PC-3 (cell line): ENCODE data around the gene MLLT3. TPM values are rescaled to one million over a fixed set of nuclear protein-coding genes. Genes with fewer than 3 reads are reported as not detected.

Experiments
- ATAC-seq: fragments of 200-7000 bp; cut with Tn5 transposase; 2 replicates; pipeline ENCODE4 v1.9.1; 2020; ENCODE audit warnings: mild to moderate bottlenecking, moderate library complexity
- BruUV-seq: library from RNA; stranded (reverse); fragments of 400-500 nt; replicated peaks from 2 replicates; lab custom pipeline; 2021; lab: Mats Ljungman, UMichigan
- CTCF ChIA-PET: fragments of 300-600 bp; sonication (Branson Sonifier 250); formaldehyde crosslinking; loops from one replicate; lab custom pipeline; 2022; ENCODE audit warnings: antibody characterized with exemption; lab: Charles Lee
- POLR2A ChIA-PET: fragments of 300-600 bp; sonication (Branson Sonifier 250); formaldehyde crosslinking; loops from one replicate; lab custom pipeline; 2022; ENCODE audit warnings: antibody characterized with exemption; ENCODE audit not compliant: unreplicated experiment; lab: Charles Lee
- DNase-seq: peaks from one replicate; pipeline ENCODE4 v3.0.0-alpha.2; 2015
- H2AFZ ChIP-seq: fragments of 300-600 bp; sonication (generic); 2 replicates; pipeline ENCODE4 v1.6.0; 2016; ENCODE audit warnings: antibody characterized with exemption, low read length
- H3F3A ChIP-seq: fragments of 300-600 bp; sonication (generic); one replicate; pipeline ENCODE4 v1.6.0; 2017; ENCODE audit warnings: antibody characterized with exemption, low read length, control low read depth, mild to moderate bottlenecking; ENCODE audit not compliant: unreplicated experiment
- H3K27ac ChIP-seq: fragments of 300-600 bp; sonication (generic); 2 replicates; pipeline ENCODE4 v1.5.1; 2016; ENCODE audit warnings: mild to moderate bottlenecking, low read length
- H3K27me3 ChIP-seq: fragments of 300-600 bp; sonication (generic); 2 replicates; pipeline ENCODE4 v1.6.1; 2016; ENCODE audit warnings: low read length, mixed read lengths
- H3K36me3 ChIP-seq: fragments of 300-600 bp; sonication (generic); 2 replicates; pipeline ENCODE4 v1.6.1; 2016; ENCODE audit warnings: low read depth, mixed run types, low read length, mixed read lengths
- H3K4me1 ChIP-seq: fragments of 300-600 bp; sonication (generic); 2 replicates; pipeline ENCODE4 v1.5.1; 2016; ENCODE audit warnings: low read length; ENCODE audit not compliant: insufficient read depth
- H3K4me2 ChIP-seq: fragments of 300-600 bp; sonication (generic); 2 replicates; pipeline ENCODE4 v1.6.0; 2016; ENCODE audit warnings: low read length
- H3K4me3 ChIP-seq: fragments of 300-600 bp; sonication (generic); 2 replicates; pipeline ENCODE4 v1.5.1; 2016; ENCODE audit warnings: mild to moderate bottlenecking, low read length, mixed read lengths
- H3K79me2 ChIP-seq: fragments of 300-600 bp; sonication (generic); 2 replicates; pipeline ENCODE4 v1.6.1; 2017; ENCODE audit warnings: low read length, mixed read lengths
- H3K9ac ChIP-seq: fragments of 300-600 bp; sonication (generic); 2 replicates; pipeline ENCODE4 v1.6.0; 2016; ENCODE audit warnings: mild to moderate bottlenecking, low read length
- H3K9me2 ChIP-seq: fragments of 300-600 bp; sonication (generic); replicated peaks from 2 replicates; pipeline ENCODE4 v1.6.1; 2016; ENCODE audit warnings: mixed run types, low read length, mixed read lengths
- H3K9me3 ChIP-seq: fragments of 300-600 bp; sonication (generic); 2 replicates; pipeline ENCODE4 v1.6.1; 2016; ENCODE audit warnings: low read length, mixed read lengths
- H4K20me1 ChIP-seq: fragments of 300-600 bp; sonication (generic); 2 replicates; pipeline ENCODE4 v1.6.1; 2016; ENCODE audit warnings: low read length, mixed read lengths
- CTCF ChIP-seq: fragments of 300-600 bp; sonication (generic); conservative IDR thresholded peaks from 2 replicates; pipeline ENCODE4 v1.5.1; 2017; ENCODE audit warnings: antibody characterized with exemption, low read depth, mild to moderate bottlenecking, low read length
- EZH2 ChIP-seq: fragments of 300-600 bp; sonication (generic); IDR thresholded peaks from one replicate; pipeline ENCODE4 v1.6.1; 2017; ENCODE audit warnings: antibody characterized with exemption, mild to moderate bottlenecking, low read length; ENCODE audit not compliant: unreplicated experiment
- EZH2phosphoT487 ChIP-seq: fragments of 300-600 bp; sonication (generic); IDR thresholded peaks from 2 replicates; pipeline ENCODE4 v1.6.1; 2018; ENCODE audit warnings: mild to moderate bottlenecking, antibody characterized with exemption, low read length, borderline replicate concordance
- intact Hi-C: fragments of 100-400 bp; cut with micrococcal nuclease; formaldehyde crosslinking; loops from 2 replicates; pipeline ENCODE4 v1.9.0; 2023
- total RNA-seq: library from RNA; depleted of rRNA; stranded (reverse); fragments of >200 nt; gene quantifications from 2 replicates; pipeline ENCODE4 v1.2.3, GENCODE V29; 2014

MLLT3 gene
- total RNA-seq, 1 experiment from 2014 or later = 7.1 TPM

DNA sequence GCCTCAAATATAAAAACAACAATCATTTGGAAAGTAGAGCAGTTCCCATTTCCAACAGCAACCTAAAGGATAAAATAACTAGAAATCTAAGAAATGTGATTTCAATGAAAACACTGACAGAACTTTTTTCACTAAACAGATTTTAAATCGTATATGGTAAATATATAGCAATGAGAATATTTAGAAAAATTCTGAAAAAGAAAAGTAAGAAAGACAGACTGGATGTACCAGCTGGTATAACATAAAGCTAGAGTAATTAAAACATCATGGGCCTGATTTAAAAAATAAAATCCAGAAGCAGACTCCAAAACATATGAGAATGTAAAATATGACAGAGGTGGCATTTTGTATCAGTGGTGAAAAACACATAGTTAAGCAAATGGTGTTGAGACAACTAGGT is 308.9 kb downstream of the MLLT3 start:
- H3K36me3 ChIP-seq = no peaks in the 10 kb centered on the region
- TF ChIP-seq EZH2phosphoT487 (no peak), EZH2 (no peak), CTCF (no peak)
- H3K27ac ChIP-seq = no peak overlapping the region
- ChIA-PET POLR2A (no interaction called here), CTCF (no interaction called here)
- no peaks in the 10 kb centered on the region for H3K9me2 ChIP-seq
- H3K9ac ChIP-seq = no peak overlapping the region
- ATAC-seq = no peak
- no peaks in the 10 kb centered on the region for H3F3A ChIP-seq
- peaks cover 25% of the 10 kb centered on the region for H3K27me3 ChIP-seq
- intact Hi-C loops = no loop called here
- no peak overlapping the region for H3K4me3 ChIP-seq
- no peaks in the 10 kb centered on the region for H3K79me2 ChIP-seq
- no peaks in the 10 kb centered on the region for H4K20me1 ChIP-seq
- no peak overlapping the region for H3K4me2 ChIP-seq
- peaks cover 10% of the 10 kb centered on the region; the same call in 1 of the 2 replicates for H3K4me1 ChIP-seq
- no peak for DNase-seq
- BruUV-seq = no TSS peak
- no peaks in the 10 kb centered on the region for H3K9me3 ChIP-seq
- H2AFZ ChIP-seq = no peak overlapping the region

- Histone ChIP-seq H3K9me2 (no peaks in the 10 kb centered on the region), H3K9me3 (no peaks in the 10 kb centered on the region), H3K9ac (no peak overlapping the region), H3F3A (no peaks in the 10 kb centered on the region), H3K4me2 (no peak overlapping the region), H2AFZ (peak overlapping the region; percentile 48; the same call in 1 of the 2 replicates), H4K20me1 (no peaks in the 10 kb centered on the region), H3K27ac (no peak overlapping the region), H3K79me2 (no peaks in the 10 kb centered on the region), H3K4me1 (peaks cover 10% of the 10 kb centered on the region; the same call in 1 of the 2 replicates), H3K27me3 (peaks cover 32% of the 10 kb centered on the region), H3K36me3 (no peaks in the 10 kb centered on the region), H3K4me3 (no peak overlapping the region)
- TF ChIP-seq EZH2phosphoT487 (no peak), EZH2 (no peak), CTCF (no peak)
- ChIA-PET POLR2A (no interaction called here), CTCF (no interaction called here)
- ATAC-seq = peak; percentile 60
- peak; percentile 52 for DNase-seq
- intact Hi-C loops = no loop called here
- no TSS peak for BruUV-seq
Observed at GRCh38 chr9:20312732-20313131, 309.6 kb downstream of the MLLT3 start.

DNA sequence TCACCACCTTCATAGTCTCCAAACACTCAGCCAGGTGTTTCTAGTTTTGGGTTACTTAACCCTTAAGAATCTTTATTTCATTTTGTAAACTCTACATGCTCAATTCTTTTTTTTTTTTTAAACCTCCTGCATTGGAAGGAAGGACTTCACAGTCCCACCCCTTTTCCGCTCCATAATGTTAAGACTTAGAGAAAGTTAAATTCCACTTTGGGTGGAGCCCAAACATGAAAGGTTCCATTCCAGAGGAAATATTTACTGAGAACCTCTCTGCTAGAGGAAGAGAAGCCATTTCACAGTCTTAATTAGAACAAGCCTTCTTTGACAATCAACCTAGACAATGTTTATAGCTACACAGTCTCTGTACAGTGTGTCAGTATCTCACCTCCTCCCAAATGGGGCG is 312.3 kb downstream of the MLLT3 start:
- H3F3A ChIP-seq = no peaks in the 10 kb centered on the region
- no peaks in the 10 kb centered on the region for H3K36me3 ChIP-seq
- ChIA-PET CTCF (no interaction called here), POLR2A (no interaction called here)
- no peak overlapping the region for H3K9ac ChIP-seq
- no peak for ATAC-seq
- TF ChIP-seq EZH2phosphoT487 (no peak), CTCF (no peak), EZH2 (no peak)
- no TSS peak for BruUV-seq
- H3K4me1 ChIP-seq = 0 out of 2 replicates have a peak, but pooled peaks cover 6% of the 10 kb centered on the region
- no peaks in the 10 kb centered on the region for H4K20me1 ChIP-seq
- H3K27me3 ChIP-seq = peaks cover 54% of the 10 kb centered on the region
- H3K9me3 ChIP-seq = no peaks in the 10 kb centered on the region
- no peak for DNase-seq
- no peak overlapping the region for H3K4me3 ChIP-seq
- no peak overlapping the region for H3K27ac ChIP-seq
- H3K4me2 ChIP-seq = no peak overlapping the region
- no peak overlapping the region for H2AFZ ChIP-seq
- H3K79me2 ChIP-seq = no peaks in the 10 kb centered on the region
- intact Hi-C loops = no loop called here
- H3K9me2 ChIP-seq = no peaks in the 10 kb centered on the region
